ENCODE data around the gene LCAT. TPM values are rescaled to one million over a fixed set of nuclear protein-coding genes. Genes with fewer than 3 reads are reported as not detected.

Gene LCAT
- total RNA-seq, 1 experiment from 2014 or later, result 14.0 TPM

- DNase-seq (ENCODE audit: low read depth, low spot score) (no peak), ATAC-seq (no peak)
- Histone ChIP-seq H3K9me3 (ENCODE audit: control insufficient read depth, insufficient read depth, low read depth, low read length) (no peaks in the 10 kb centered on the region), H3K4me3 (ENCODE audit: low read depth in 2 of 2, low read length in 2 of 2) (no peak overlapping the region), H3K36me3 (ENCODE audit: control insufficient read depth, insufficient read depth, low read length) (no peaks in the 10 kb centered on the region), H3K4me1 (ENCODE audit: control insufficient read depth, insufficient read depth, low read length) (no peaks in the 10 kb centered on the region), H3K27me3 (ENCODE audit: control insufficient read depth, insufficient read depth, low read length) (no peaks in the 10 kb centered on the region), H3K27ac (ENCODE audit: low read length) (no peak overlapping the region)
- no TSS peak for BruUV-seq (replicated peaks)
- intact Hi-C loops (cut with micrococcal nuclease; ENCODE audit: unreplicated experiment), result no loop called here
- ChIA-PET CTCF (no interaction called here), POLR2A (no interaction called here)
- TF ChIP-seq CTCF (IDR thresholded peaks at IDR 0.05) (no peak), TCF7L2 (IDR thresholded peaks at IDR 0.05; ENCODE audit: low read depth, low read length) (no peak), SIN3A (IDR thresholded peaks at IDR 0.05; ENCODE audit: borderline replicate concordance, insufficient read depth, low read depth, low read length) (no peak), REST (IDR thresholded peaks at IDR 0.05; ENCODE audit: insufficient read depth in 1 of 2, low read depth in 2 of 2, low read length in 1 of 2) (no peak), POLR2AphosphoS5 (IDR thresholded peaks at IDR 0.05; ENCODE audit: low read depth, low read length) (no peak)
- in situ Hi-C loops (cut with HindIII; ENCODE audit: low pct_unique_long_range_greater_than_20kb, low sequenced_read_pairs), result no loop called here
These were observed 20.4 kb downstream of the LCAT start for GRCh38 chr16:67923414-67924116.

GRCh38 chr16:67922740-67923139 lies 21.2 kb downstream of the LCAT start:
- Histone ChIP-seq H3K27me3 (ENCODE audit: control insufficient read depth, insufficient read depth, low read length) (no peaks in the 10 kb centered on the region), H3K4me3 (ENCODE audit: low read depth in 2 of 2, low read length in 2 of 2) (no peak overlapping the region), H3K9me3 (ENCODE audit: control insufficient read depth, insufficient read depth, low read depth, low read length) (no peaks in the 10 kb centered on the region), H3K4me1 (ENCODE audit: control insufficient read depth, insufficient read depth, low read length) (no peaks in the 10 kb centered on the region; the same call in 1 of the 2 replicates), H3K36me3 (ENCODE audit: control insufficient read depth, insufficient read depth, low read length) (no peaks in the 10 kb centered on the region), H3K27ac (ENCODE audit: low read length) (no peak overlapping the region)
- TF ChIP-seq POLR2AphosphoS5 (IDR thresholded peaks at IDR 0.05; ENCODE audit: low read depth, low read length) (no peak), TCF7L2 (IDR thresholded peaks at IDR 0.05; ENCODE audit: low read depth, low read length) (no peak), CTCF (IDR thresholded peaks at IDR 0.05) (no peak), SIN3A (IDR thresholded peaks at IDR 0.05; ENCODE audit: borderline replicate concordance, insufficient read depth, low read depth, low read length) (no peak), REST (IDR thresholded peaks at IDR 0.05; ENCODE audit: insufficient read depth in 1 of 2, low read depth in 2 of 2, low read length in 1 of 2) (no peak)
- in situ Hi-C loops (cut with HindIII; ENCODE audit: low pct_unique_long_range_greater_than_20kb, low sequenced_read_pairs) (no loop called here), intact Hi-C loops (cut with micrococcal nuclease; ENCODE audit: unreplicated experiment) (no loop called here)
- no peak for ATAC-seq
- BruUV-seq (replicated peaks), result no TSS peak
- DNase-seq (ENCODE audit: low read depth, low spot score), result no peak
- CTCF ChIA-PET, result no interaction called here
- POLR2A ChIA-PET, result no interaction called here
